Activated naive CD8-positive, alpha-beta T cell treated with anti-CD3 and anti-CD28 coated beads, Interleukin-2, amount 50 U/mL, for 16 hours (primary cell): ENCODE measurements around the gene OR6K2.

Source experiments
- DNase-seq: peaks from one replicate; pipeline ENCODE4 v3.0.0-alpha.2; 2020; ENCODE audit warnings: low read depth, low spot score

The OR6K2 gene

DNA sequence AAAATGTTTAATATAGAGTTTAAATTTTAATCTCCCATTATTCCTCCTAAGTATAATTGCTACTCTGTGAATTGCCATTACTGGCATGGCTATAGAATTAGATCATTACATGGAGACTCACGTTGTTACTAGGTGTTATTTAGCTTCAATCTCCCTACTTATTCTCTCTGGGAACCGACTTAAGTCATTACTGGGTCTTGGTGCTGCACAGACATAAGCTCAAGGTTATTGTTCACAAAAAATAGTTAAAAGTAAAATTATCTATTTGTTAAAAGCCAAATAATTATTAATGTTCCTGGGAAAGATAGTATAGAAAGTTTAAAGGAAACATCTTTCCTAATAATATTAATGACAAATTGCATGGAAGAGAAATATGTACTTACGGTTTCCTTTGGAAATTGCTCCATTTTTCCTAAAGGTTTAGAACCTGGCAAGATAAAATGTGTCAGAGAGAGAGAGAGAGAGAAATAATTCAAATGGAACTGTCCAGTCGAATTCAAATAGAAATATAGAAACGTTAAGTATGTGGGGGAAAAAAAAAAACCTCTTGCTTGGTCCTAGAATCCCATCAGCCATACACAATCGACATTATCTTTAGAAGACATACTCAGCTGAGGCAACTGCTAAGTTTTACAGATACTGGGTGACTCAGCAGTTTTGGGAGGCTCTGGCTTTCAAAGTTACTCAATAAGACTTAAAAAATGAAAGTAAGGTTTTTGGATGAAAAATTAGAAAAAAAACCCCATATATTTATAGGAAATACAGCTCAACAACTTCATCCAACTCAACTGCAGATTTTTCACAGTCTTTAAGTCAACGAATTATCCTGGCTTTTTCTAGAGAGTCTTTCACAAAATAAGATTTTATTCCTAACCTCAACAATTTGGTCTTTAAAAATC lies 14.1 kb downstream of the OR6K2 start, which contains the start of gene SPTA1:
Gene SPTA1, minus strand, starts transcription at position 605 of the 899 bp plus-strand sequence. Its CDS starts 198 bp downstream, at position 407.
- DNase-seq: no peak

DNA sequence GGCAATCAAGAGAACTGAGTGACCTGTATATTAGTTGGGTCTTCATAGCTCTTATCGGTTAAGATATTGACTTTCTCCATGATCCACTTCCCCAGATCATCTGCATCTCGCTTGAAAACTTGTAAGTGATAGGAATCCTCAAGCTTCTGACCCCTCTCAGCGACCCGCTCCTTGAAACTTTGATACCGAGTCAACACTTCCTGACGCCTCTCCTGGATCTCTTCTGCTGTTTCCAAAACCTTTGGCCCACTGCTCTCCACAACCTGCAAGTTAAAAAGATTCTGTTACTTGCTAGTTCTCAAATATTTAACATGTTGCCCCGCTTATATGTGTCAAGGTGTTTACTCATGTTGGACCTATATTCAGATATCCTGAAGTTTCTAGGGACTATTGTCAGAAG lies 15.4 kb downstream of the OR6K2 start:
- DNase-seq: no peak

DNA sequence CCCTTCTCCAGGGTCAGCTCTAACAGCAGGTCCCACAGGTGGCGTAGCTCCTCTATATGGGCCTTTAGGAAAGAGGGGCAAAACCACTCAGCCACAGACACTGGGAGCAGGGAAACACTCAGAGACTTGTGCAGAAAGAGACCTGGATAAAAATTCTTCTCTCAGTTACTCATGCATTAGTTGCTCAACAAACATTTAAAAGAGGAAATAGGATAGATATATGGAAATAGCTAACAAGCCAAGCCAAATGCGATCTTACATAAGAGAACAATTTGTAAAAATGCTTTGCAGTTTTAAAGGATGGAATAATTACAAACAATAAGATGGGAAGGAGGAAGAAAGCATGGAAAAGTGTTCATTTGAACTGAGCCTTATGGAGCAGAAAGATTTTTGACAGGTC lies 18.8 kb downstream of the OR6K2 start:
- no peak for DNase-seq

DNA sequence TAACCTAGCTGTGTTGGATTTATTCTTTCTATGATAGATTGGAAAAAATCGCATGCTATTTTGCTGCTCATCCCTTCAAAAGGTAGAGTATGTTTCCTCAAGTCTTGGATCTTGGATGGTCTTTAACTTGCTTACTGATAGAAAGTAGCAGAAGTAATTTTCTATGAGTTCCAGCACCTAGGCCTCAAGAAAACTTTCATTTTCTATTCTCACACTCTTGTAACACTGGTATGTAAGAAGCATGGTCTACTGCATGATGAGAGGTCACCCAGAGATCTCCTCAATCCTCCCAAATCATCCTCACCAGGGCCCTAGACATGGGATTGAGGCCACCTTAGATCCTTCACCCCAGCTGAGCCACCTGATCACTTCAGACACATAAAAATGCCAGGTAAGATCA lies 21.2 kb downstream of the OR6K2 start:
- DNase-seq: no peak

DNA sequence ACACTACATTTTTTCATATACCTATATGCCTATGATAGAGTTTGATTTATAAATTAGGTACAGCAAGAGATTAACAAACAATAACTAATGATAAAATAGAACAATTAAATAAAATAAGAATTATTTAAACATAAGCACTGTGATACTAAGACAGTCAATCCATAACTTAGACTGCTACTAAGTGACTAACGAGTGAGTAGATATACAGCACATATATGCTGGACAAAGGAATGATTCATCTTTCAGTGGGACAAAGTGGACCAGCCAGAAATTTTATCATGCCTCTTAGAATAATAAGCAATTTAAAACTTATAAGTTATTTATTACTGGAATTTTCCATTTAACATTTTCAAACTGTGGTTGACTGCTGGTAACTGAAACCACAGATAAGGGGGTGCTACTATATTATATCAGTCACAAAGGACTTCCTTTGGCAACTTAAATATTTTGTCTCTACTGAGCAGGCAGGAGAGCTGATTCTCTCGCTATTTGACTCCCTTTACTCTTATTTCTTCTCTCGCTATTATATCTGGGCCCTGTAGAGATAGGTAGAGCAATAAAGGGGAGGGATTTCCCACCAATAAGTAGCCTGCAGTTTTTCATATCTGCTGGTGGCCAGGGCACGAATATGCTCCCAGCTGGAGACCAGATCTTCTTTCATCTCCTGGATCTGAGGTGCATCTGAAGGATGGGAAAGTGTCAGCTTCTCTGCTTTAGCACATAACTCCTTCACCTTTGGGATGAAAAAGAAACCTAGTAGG lies 24.7 kb downstream of the OR6K2 start:
- DNase-seq: no peak

DNA sequence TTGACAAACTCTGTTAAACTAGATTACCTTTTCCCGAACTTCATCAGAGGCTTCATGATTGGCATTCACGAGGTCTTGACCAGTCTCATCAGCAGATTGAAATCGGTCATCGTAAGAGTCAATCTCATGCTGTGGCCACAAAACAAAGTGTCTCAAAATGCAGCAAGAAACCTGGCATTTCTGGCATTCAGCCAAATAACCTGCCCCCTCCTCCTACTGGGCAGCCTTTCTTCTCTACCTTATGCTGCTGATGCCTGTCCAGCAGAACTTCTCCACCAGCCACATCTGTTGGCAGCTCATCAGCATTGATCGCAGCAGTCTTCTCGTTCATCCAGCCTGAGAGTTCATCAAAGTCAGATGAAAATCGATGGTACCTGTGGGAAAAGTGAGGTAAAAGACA lies 26.1 kb downstream of the OR6K2 start:
- no peak for DNase-seq

DNA sequence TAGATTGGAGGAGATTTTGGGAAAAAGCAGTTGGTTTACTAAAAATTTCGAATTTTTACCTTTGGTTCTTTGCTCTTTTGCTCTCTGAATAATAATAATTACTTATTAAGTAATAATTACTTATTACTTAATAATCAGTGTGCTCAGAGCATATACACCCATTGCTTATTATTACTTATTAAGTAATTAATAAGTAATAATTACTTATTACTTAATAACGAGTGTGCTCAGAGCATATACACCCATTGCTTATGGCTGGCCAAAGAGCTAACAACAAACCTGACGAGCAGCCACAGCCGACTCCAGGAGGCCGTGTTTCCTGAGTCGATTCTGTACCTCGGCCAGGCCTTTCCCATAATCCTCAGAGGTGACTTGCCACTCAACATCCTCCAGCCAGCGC lies 34.4 kb downstream of the OR6K2 start:
- no peak for DNase-seq

DNA sequence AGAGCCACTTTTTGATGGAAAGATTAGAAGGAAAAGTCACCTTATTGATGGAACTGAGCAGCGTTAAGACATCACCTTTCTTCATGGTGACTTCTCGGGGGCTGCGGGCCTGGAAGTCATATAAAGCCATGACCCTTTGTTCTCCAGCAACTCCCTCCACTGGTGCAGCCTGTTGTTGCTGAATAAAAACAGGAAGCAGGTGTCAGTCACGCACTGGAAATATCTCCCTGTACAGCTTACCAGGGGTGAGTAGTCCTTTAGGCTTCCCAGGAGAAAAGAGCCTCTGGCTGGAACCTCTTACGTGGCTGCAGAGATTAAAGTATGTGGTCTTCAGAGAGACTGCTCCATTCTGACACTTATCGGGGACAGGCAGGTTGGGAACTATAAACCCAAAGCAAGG lies 45.9 kb downstream of the OR6K2 start:
- DNase-seq: no peak

DNA sequence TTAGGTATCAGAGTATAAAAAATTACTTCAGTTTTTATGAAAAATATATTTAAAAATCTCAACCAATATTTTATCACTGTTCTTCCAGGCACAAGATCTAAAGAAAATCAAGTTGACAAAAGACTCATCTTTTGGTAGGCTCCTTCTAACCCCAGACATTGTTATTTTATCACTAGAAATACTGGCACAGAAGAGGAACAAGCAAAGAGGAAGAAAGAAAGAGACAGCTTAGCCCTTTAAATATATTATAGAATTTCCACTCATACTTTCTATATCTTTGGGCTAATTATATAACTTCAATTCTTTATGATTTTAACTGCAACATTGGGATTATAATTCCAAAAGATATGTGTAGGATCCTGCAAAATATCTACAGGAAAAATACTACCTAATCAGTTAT lies 46.4 kb downstream of the OR6K2 start:
- DNase-seq: no peak

DNA sequence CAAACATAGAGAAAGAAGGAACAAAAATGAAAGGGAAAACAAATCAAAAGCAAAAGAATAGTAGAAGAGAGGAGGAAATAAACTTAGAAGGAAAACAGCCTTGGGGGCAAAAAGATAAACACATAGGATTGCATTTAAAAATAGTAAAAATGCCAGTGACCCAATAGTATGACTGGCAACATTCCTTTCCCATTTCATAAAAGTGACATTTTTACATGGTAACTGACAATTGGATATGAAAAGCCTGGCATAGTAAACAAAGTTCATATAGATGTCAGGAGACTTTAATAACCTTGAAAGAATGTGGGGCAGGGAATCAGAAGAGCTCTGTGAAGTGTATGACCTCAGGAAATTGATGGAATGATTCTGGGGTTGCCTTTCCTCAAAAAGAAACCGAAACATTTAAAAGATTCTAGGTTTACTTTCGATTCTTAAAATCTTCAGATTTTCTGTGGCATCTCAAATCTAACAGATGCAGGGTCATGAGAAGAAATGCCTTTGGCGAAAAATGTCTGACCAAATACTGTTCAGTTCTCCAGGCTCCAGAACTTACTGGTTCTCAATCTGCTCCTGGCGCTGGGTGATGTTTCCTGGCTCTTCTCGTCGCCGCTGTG lies 47.6 kb downstream of the OR6K2 start:
- DNase-seq: no peak
